Cerebellar nuclear complex (tissue), 1 donor: ENCODE results near the gene ADD3.
"Not testable (repeated sequence)": the region's sequence is repeated elsewhere in the genome, so short reads cannot be mapped to it uniquely, and the experiment has no call there.

Source experiments
- DNase-seq, 2 experiments: peaks; one replicate each; lab custom pipeline; 2025; lab: John Stamatoyannopoulos, UW

The ADD3 gene

GRCh38 chr10:110109511-110109910, 101.7 kb downstream of the ADD3 start:
- DNase-seq = no peak

GRCh38 chr10:110110338-110110737, 102.6 kb downstream of the ADD3 start:
- no peak for DNase-seq

- no peak for DNase-seq
These were observed 106.0 kb downstream of the ADD3 start for GRCh38 chr10:110113670-110114337.

- not testable (repeated sequence) for DNase-seq
These were observed 106.9 kb downstream of the ADD3 start for GRCh38 chr10:110114668-110115067.

GRCh38 chr10:110115784-110116520, 108.2 kb downstream of the ADD3 start:
- DNase-seq = no peak

GRCh38 chr10:110118891-110119621, 111.3 kb downstream of the ADD3 start:
- DNase-seq = no peak

- DNase-seq = no peak
These were observed 115.8 kb downstream of the ADD3 start for GRCh38 chr10:110123594-110123993.

GRCh38 chr10:110129490-110129889, 121.7 kb downstream of the ADD3 start:
- DNase-seq = no peak

GRCh38 chr10:110134917-110135316, 127.1 kb downstream of the ADD3 start:
- no peak for DNase-seq

GRCh38 chr10:110135836-110136235, 128.1 kb downstream of the ADD3 start:
- DNase-seq = not testable (repeated sequence)

- DNase-seq = peak in 1 of 2 experiments; percentile 59
These were observed 129.4 kb downstream of the ADD3 start for GRCh38 chr10:110137142-110137545.

GRCh38 chr10:110138197-110138812, 130.5 kb downstream of the ADD3 start:
- DNase-seq = peak in 1 of 2 experiments; percentile 35

GRCh38 chr10:110141185-110141584, 133.4 kb downstream of the ADD3 start:
- no peak for DNase-seq

- peak; percentile 78 to 81 for DNase-seq
These were observed 134.3 kb downstream of the ADD3 start for GRCh38 chr10:110141871-110142635.

- no peak for DNase-seq
These were observed 135.2 kb downstream of the ADD3 start for GRCh38 chr10:110142965-110143364.

- DNase-seq = no peak
These were observed 136.7 kb downstream of the ADD3 start for GRCh38 chr10:110144507-110144906.

GRCh38 chr10:110147961-110148360, 140.2 kb downstream of the ADD3 start:
- no peak for DNase-seq

GRCh38 chr10:110149259-110149658, 141.5 kb downstream of the ADD3 start:
- DNase-seq = no peak

- DNase-seq = no peak
These were observed 142.3 kb downstream of the ADD3 start for GRCh38 chr10:110150046-110150445.

- DNase-seq = no peak
These were observed 143.2 kb downstream of the ADD3 start for GRCh38 chr10:110150981-110151380.

GRCh38 chr10:110151467-110151866, 143.7 kb downstream of the ADD3 start:
- DNase-seq = no peak

- no peak for DNase-seq
These were observed 144.2 kb downstream of the ADD3 start for GRCh38 chr10:110151971-110152370.
